C4-2B (cell line): ENCODE measurements around the gene TMSB15C.
"Not testable (repeated sequence)": the region's sequence is repeated elsewhere in the genome, so short reads cannot be mapped to it uniquely, and the experiment has no call there.

Source experiments
- H3K27ac ChIP-seq: fragments of 450-650 bp; 2 replicates; pipeline ENCODE4 v1.5.1; 2017
- ZFX ChIP-seq: fragments of 450-650 bp; IDR thresholded peaks from 2 replicates; pipeline ENCODE4 v1.6.1; 2017
- TF ChIP-seq, protein P1 (sequence below): fragments of 450-650 bp; conservative IDR thresholded peaks from 2 replicates; pipeline ENCODE4 v1.5.1; 2017; ENCODE audit warnings: mild to moderate bottlenecking

The TMSB15C gene

DNA sequence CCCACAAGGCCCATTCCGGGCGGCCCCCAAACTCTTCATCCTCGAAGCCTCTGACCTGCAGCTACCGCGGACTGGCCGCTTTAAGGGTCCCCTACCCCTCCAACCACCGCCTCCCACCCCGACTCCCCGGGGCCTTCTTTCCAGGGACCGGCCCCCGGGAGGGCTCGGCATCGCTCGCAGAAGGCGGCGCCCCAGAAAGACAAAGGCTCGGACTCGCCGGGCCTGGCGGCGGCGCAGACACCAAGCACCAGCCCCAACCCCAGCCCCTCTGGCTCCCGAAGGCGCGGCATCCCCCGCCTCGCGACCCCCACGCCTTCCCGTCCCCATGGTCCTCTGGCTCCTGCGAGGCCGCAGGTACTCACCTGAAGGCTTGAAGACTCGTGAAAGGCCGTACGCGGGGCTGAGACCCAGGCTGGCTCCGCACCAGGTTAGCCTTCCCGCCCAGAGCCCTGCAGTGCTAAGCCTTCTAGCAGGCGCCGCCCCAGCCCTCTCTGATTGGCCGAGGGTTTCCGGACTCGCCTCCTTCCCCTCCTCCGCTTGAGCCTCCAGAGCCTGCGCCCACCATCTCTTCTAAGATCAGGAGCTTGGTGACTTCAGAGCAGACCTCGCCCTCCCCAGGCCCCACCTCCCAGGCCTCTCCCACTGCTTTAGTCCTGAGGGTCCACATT is at the start of gene TMSB15C:
Gene TMSB15C (minus strand): TSS at position 459 of the 668 bp plus-strand sequence.
- H3K27ac ChIP-seq, result not testable (repeated sequence)

DNA sequence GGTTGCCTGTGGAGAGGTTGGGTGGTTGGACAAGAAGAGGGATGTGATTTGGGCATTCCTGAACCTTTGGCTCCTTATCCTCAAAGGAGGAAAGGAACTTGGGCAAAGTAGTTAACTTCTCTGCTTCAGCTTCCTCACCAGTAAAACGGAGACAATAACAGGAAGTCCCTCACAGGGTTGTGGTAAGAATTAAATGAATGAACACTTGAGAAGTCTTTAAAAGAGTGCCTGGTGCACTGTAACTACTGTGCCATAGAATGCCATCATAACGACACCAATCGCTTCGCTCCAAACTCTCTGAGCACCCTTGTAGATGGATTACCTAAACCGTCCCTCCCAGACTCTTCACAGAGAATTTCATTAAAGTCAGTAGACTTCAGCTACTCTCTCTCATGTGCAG is 46.8 kb upstream of the TMSB15C start:
- TF ChIP-seq, protein P1, sequence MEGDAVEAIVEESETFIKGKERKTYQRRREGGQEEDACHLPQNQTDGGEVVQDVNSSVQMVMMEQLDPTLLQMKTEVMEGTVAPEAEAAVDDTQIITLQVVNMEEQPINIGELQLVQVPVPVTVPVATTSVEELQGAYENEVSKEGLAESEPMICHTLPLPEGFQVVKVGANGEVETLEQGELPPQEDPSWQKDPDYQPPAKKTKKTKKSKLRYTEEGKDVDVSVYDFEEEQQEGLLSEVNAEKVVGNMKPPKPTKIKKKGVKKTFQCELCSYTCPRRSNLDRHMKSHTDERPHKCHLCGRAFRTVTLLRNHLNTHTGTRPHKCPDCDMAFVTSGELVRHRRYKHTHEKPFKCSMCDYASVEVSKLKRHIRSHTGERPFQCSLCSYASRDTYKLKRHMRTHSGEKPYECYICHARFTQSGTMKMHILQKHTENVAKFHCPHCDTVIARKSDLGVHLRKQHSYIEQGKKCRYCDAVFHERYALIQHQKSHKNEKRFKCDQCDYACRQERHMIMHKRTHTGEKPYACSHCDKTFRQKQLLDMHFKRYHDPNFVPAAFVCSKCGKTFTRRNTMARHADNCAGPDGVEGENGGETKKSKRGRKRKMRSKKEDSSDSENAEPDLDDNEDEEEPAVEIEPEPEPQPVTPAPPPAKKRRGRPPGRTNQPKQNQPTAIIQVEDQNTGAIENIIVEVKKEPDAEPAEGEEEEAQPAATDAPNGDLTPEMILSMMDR, result no peak
- TF ChIP-seq ZFX, result no peak
- H3K27ac ChIP-seq, result no peak overlapping the region

DNA sequence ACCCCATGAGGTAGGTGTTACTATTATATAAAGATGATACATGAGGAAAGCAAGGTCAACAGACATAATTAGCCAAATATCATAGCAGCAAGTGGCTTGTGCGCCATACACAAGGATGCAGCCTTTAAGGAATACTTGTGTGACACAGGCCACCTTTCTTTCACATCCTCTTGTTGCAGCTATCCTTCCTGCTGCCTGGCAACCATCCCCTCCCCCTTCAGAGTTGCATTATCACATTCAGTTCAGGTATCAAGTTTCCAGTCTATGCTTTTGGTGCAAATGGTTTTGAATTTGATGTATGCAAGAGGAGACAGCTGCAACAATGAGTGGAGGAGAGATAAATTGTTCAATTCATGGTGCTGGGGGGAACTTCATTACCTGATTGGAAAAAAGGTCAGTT is 42.7 kb upstream of the TMSB15C start:
- TF ChIP-seq, protein P1, result no peak
- no peak for TF ChIP-seq ZFX
- H3K27ac ChIP-seq, result no peak overlapping the region

DNA sequence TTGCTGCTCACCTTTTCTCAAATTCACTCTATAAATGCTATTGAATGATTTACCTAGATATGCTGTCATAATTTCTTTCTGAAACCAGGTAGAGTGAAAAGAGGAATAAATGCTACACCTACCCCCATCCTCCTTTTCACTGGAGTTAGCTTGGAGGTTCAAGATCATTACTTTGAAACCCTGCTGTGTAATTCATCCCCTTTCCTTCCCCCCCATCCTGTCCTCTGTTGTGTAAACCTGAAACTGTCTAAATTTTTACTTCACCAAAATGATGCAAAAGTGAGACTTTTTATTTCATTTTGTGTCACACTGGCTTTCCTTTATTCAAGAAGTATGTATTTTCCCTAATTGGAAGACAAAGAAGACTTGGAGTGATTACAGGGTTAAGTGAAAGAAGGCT is 41.7 kb upstream of the TMSB15C start:
- H3K27ac ChIP-seq, result no peak overlapping the region
- TF ChIP-seq, protein P1, result no peak
- TF ChIP-seq ZFX, result no peak

DNA sequence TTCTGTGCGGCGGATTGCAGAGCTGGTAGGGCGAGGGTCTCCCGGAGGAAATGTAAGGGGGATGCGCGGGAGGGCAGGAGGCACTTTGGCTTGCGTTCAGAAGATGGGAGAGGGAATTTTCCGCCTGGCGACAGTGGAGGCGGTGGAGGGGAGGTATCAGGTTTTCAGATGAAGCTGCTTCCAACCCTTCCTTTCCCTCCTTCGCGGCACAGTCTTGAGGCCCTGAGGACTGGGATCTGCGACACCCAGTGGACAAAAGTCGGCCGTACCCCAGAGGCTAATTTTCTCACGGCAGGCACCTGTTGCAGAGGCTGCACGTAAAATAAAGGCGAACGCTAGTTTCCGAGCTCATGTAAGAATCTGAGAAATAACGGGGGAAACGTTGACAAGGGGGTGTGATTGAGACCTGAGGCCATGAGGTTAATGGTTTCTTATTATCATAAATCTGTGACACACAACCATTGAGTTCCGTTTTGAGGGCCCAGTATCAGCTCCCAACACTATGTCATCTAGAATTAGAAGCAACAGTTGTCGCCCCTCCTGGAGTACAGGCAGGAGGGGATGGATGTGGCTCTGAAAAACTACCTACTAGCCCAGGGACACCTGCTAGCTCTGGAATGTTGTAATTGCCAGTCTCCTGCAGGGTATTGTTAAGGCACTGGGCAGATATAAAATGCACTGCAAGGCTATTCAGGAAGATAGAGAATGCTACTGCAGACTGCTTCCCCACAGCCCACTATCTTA is 37.4 kb upstream of the TMSB15C start:
- TF ChIP-seq, protein P1, result peak; percentile 70
- no peak for TF ChIP-seq ZFX
- H3K27ac ChIP-seq, result no peak overlapping the region

DNA sequence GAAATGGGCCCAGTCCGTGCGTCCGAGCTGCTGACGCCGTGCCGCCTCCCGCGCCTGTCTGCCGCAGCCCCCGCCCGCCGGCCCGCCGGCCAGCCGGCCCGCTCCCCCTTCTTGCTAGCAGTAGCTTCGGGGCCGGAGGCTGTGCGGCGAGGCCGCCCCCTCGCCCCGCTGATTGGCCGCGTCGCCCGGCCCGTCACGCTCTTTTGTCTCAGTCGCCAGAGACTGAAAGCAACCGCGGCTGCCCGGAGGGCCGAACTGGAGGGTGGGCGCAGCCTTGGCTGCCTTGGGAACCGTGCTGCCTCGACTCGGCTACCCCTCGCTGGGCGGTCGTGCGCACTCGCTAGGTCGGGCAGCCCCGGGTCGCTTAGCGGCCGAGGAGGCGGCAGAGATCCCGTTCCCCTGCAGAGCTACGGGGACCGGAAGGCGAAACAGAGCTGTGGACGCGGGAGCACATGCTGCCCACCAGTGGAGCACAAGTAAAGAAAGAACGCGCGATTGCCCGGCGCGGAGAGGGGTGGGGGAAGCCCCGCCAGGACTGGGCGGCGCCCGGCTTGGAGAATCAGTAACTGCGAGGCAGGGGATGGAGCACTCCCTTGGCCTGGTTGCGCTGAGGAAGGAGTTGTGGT is 36.4 kb upstream of the TMSB15C start, which contains the start of gene ZCCHC18:
Gene ZCCHC18 (plus strand): TSS at position 198 of the 626 bp plus-strand sequence. CDS start 1,589 bp downstream, outside the sequence.
- TF ChIP-seq ZFX, result no peak
- TF ChIP-seq, protein P1, result no peak
- H3K27ac ChIP-seq, result peak within 1 kb of the TSS; percentile 35; the same call in 1 of the 2 replicates

DNA sequence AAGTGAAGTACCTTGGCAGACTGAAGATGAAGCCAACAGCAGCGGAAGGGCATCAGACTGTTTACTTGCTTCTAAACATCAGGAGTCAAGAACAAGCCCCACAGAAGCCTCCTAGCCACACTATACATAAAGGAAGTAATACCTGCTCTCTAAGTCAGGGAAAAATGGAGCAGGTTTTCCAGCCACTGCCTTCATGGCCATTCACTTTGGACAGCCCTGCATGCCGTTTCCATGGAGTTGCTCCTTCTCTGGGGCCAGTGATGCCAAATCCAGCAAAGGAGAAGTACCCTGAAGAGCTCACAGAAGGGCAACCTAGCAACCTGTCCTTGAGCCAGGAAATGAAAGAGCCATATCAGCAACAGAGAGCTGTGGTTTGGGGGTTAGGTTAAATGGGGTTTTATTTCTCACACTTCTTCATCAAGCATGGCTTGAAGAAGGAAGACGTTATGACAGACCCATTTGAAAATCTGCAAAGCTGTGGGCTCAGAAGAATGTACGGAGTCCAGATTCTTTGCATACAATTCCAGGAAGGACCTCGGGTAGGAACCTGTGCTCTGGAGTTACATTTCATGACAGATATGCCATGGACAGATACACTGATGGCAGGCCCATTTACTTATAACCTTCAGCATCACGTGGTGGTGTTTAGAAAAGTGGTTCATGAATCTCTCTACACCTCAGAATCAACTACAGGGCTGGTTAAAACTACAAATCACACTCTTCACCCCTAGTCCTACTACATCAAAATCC is 34.6 kb upstream of the TMSB15C start:
- H3K27ac ChIP-seq, result not testable (repeated sequence)

DNA sequence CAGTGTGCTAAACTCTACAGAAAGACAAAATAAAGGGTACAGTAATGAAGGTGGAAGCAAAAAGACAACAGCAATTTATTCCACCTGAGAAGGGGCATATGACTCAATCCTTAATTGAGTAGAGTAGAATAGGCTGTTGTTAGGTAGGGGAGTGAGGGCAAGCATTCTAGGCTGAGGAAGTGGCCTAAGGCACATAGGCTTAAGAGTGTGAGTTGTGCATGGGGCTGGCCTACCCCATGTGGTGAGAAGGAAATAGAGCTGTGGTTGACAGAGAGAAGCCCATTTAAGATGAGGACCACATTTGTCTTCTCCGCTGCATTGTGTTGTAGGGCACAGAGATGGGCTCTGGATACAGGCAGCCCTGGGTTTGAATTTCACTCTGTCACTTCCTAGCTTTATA is 32.9 kb upstream of the TMSB15C start:
- TF ChIP-seq, protein P1, result no peak
- no peak for TF ChIP-seq ZFX
- H3K27ac ChIP-seq, result no peak overlapping the region
